ENCODE measurements around the gene SLC26A11. TPM values are rescaled to one million over a fixed set of nuclear protein-coding genes. Genes with fewer than 3 reads are reported as not detected.
A peak's percentile ranks its signal among the peaks of the same experiment; 100 is the strongest.

SLC26A11 gene
- total and polyA plus RNA-seq, 2 of the 13 experiments (the other 11 are each of a cell fraction or from before 2014, with no cell fraction given), result 8.7 to 13.2 TPM

DNA sequence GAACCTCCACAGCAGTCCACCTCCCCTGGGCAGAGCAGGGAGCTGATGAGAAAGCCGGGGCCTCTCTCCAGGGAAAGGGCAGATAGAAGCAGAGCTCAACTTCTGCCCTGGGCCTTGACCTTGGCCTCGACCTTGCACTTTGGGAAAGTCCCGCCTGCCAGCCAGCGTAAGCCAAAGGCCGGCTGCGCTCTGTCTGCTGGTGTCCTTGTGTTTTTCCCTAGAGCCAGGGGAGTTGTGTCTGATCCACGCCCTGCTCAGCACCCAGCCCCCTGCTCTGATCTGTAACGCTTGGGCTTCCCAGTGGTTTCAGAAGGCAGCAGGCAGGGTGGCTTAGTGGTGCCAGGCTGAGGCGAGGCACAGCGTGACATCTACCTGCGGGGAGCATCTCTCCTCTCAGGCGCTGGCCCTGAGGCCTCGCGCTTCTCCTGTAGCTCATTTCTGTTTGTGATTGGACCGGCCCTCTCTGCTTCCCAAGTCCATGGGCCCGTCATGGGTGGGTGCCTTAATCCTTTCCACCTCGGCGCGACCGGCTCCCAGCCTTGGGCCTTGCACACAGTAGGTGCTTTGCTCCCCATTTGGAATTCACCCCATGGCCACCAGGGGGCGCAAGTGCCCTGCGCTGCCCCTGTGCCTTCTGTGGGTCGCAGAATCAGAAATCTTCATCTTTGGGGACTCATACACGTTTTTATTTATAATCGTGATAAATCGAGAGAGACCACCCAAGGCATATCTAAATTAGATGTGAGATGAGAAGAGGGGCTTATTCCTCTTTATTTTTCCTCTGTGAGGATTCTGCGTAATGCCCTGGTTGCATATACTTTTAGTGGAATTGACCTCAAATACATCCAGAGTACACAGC lies 24.3 kb upstream of the SLC26A11 start (continued):
- TF ChIP-seq, protein P1, sequence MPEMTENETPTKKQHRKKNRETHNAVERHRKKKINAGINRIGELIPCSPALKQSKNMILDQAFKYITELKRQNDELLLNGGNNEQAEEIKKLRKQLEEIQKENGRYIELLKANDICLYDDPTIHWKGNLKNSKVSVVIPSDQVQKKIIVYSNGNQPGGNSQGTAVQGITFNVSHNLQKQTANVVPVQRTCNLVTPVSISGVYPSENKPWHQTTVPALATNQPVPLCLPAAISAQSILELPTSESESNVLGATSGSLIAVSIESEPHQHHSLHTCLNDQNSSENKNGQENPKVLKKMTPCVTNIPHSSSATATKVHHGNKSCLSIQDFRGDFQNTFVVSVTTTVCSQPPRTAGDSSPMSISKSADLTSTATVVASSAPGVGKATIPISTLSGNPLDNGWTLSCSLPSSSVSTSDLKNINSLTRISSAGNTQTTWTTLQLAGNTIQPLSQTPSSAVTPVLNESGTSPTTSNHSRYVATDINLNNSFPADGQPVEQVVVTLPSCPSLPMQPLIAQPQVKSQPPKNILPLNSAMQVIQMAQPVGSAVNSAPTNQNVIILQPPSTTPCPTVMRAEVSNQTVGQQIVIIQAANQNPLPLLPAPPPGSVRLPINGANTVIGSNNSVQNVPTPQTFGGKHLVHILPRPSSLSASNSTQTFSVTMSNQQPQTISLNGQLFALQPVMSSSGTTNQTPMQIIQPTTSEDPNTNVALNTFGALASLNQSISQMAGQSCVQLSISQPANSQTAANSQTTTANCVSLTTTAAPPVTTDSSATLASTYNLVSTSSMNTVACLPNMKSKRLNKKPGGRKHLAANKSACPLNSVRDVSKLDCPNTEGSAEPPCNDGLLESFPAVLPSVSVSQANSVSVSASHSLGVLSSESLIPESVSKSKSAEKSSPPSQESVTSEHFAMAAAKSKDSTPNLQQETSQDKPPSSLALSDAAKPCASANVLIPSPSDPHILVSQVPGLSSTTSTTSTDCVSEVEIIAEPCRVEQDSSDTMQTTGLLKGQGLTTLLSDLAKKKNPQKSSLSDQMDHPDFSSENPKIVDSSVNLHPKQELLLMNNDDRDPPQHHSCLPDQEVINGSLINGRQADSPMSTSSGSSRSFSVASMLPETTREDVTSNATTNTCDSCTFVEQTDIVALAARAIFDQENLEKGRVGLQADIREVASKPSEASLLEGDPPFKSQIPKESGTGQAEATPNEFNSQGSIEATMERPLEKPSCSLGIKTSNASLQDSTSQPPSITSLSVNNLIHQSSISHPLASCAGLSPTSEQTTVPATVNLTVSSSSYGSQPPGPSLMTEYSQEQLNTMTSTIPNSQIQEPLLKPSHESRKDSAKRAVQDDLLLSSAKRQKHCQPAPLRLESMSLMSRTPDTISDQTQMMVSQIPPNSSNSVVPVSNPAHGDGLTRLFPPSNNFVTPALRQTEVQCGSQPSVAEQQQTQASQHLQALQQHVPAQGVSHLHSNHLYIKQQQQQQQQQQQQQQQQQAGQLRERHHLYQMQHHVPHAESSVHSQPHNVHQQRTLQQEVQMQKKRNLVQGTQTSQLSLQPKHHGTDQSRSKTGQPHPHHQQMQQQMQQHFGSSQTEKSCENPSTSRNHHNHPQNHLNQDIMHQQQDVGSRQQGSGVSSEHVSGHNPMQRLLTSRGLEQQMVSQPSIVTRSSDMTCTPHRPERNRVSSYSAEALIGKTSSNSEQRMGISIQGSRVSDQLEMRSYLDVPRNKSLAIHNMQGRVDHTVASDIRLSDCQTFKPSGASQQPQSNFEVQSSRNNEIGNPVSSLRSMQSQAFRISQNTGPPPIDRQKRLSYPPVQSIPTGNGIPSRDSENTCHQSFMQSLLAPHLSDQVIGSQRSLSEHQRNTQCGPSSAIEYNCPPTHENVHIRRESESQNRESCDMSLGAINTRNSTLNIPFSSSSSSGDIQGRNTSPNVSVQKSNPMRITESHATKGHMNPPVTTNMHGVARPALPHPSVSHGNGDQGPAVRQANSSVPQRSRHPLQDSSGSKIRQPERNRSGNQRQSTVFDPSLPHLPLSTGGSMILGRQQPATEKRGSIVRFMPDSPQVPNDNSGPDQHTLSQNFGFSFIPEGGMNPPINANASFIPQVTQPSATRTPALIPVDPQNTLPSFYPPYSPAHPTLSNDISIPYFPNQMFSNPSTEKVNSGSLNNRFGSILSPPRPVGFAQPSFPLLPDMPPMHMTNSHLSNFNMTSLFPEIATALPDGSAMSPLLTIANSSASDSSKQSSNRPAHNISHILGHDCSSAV (CRISPR knock-in tag; IDR thresholded peaks at IDR 0.05; ENCODE audit: borderline replicate concordance), result no peak
- TF ChIP-seq SIX4 (CRISPR knock-in tag; IDR thresholded peaks at IDR 0.05) (no peak), PLSCR1 (CRISPR knock-in tag; IDR thresholded peaks at IDR 0.05; ENCODE audit: borderline replicate concordance) (no peak), TCF12 (IDR thresholded peaks at IDR 0.05) (no peak), TCF12 (CRISPR knock-in tag; IDR thresholded peaks at IDR 0.05) (no peak), ZNF232 (CRISPR knock-in tag; IDR thresholded peaks at IDR 0.05; ENCODE audit: borderline replicate concordance) (no peak), FOXP1 (IDR thresholded peaks at IDR 0.05) (no peak), FOXP1 (CRISPR knock-in tag; IDR thresholded peaks at IDR 0.05) (0 out of 2 replicates have a peak, but pooled peaks have one; percentile 13), NRL (CRISPR knock-in tag; IDR thresholded peaks at IDR 0.05; ENCODE audit: borderline replicate concordance) (peak; percentile 84; the same call in 1 of the 2 replicates), ZNF230 (CRISPR knock-in tag; IDR thresholded peaks at IDR 0.05) (no peak), ESRRA (CRISPR knock-in tag; IDR thresholded peaks at IDR 0.05; ENCODE audit: low read depth) (peak; percentile 94), JUN (CRISPR knock-in tag; IDR thresholded peaks at IDR 0.05) (peak; percentile 50; the same call in 1 of the 2 replicates), ZNF616 (CRISPR knock-in tag; IDR thresholded peaks at IDR 0.05; ENCODE audit: low read depth) (no peak), XBP1 (CRISPR knock-in tag; IDR thresholded peaks at IDR 0.05) (no peak), CENPX (CRISPR knock-in tag; IDR thresholded peaks at IDR 0.05) (no peak), WIZ (CRISPR knock-in tag; IDR thresholded peaks at IDR 0.05) (no peak), ZIK1 (CRISPR knock-in tag; IDR thresholded peaks at IDR 0.05; ENCODE audit: borderline replicate concordance, low read depth) (no peak), ZNF75D (CRISPR knock-in tag; IDR thresholded peaks at IDR 0.05; ENCODE audit: borderline replicate concordance) (no peak), RFXAP (CRISPR knock-in tag; IDR thresholded peaks at IDR 0.05; ENCODE audit: borderline replicate concordance) (no peak), NCOR1 (IDR thresholded peaks at IDR 0.05; ENCODE audit: borderline replicate concordance, low read length) (peak; percentile 82; the same call in 1 of the 2 replicates)
- TF ChIP-seq, protein P2, sequence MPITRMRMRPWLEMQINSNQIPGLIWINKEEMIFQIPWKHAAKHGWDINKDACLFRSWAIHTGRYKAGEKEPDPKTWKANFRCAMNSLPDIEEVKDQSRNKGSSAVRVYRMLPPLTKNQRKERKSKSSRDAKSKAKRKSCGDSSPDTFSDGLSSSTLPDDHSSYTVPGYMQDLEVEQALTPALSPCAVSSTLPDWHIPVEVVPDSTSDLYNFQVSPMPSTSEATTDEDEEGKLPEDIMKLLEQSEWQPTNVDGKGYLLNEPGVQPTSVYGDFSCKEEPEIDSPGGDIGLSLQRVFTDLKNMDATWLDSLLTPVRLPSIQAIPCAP (CRISPR knock-in tag; IDR thresholded peaks at IDR 0.05; ENCODE audit: low read depth), result no peak

Measured in HepG2 (cell line).